GM12878 (cell line): ENCODE data around the gene TRIM26. TPM values are rescaled to one million over a fixed set of nuclear protein-coding genes. Genes with fewer than 3 reads are reported as not detected.
A peak's percentile ranks its signal among the peaks of the same experiment; 100 is the strongest.

Experiments used
- ATAC-seq: fragments of 200-7000 bp; cut with Tn5 transposase; 3 replicates; pipeline ENCODE4 v1.9.1; 2020; ENCODE audit warnings: mild to moderate bottlenecking, moderate library complexity
- BruUV-seq: library from RNA; stranded (reverse); fragments of 400-500 nt; replicated peaks from 2 replicates; lab custom pipeline; 2021; lab: Mats Ljungman, UMichigan
- CTCF ChIA-PET: fragments of 300-600 bp; sonication (Branson Sonifier 250); formaldehyde crosslinking; extraction: SDS; loops from one replicate; lab custom pipeline; 2021; ENCODE audit warnings: inconsistent platforms; lab: Yijun Ruan, JAX
- POLR2A ChIA-PET: fragments of 350-600 bp; formaldehyde crosslinking; extraction: SDS; loops from one replicate; lab custom pipeline; 2021; ENCODE audit warnings: inconsistent platforms; lab: Charles Lee
- RAD21 ChIA-PET: fragments of 300-600 bp; sonication (Branson Sonifier 250); formaldehyde crosslinking; loops from one replicate; lab custom pipeline; 2023; ENCODE audit warnings: antibody characterized with exemption; ENCODE audit not compliant: unreplicated experiment; lab: Charles Lee
- SMC1A ChIA-PET: fragments of 300-600 bp; sonication (Branson Sonifier 250); formaldehyde crosslinking; loops from one replicate; lab custom pipeline; 2023; ENCODE audit not compliant: unreplicated experiment, uncharacterized antibody; lab: Charles Lee
- DNase-seq: peaks from one replicate; pipeline ENCODE4 v3.0.0-alpha.2; 2011; ENCODE audit warnings: low read depth, low spot score
- FAIRE-seq: peaks from 3 replicates; lab custom pipeline; 2011; peaks lifted over from hg19 to GRCh38; lab: Jason Lieb, UNC
- H2AFZ ChIP-seq: 2 replicates; pipeline ENCODE4 v1.6.0; 2011; ENCODE audit warnings: low read depth, low read length, control low read depth; ENCODE audit not compliant: control insufficient read depth
- H3K27ac ChIP-seq: 2 replicates; pipeline ENCODE4 v1.5.1; 2011; ENCODE audit warnings: control low read depth; ENCODE audit not compliant: control insufficient read depth, insufficient read depth
- H3K27me3 ChIP-seq, 2 experiments: replicated peaks in 1 of 2; 2 replicates each; pipeline versions ENCODE4 v1.6.0 to v1.6.1; 2011; ENCODE audit warnings: low read length in 1 of 2; ENCODE audit not compliant: control insufficient read depth in 2 of 2, insufficient read depth in 2 of 2
- H3K36me3 ChIP-seq, 2 experiments: 2 replicates each; pipeline ENCODE4 v1.5.1; 2011; ENCODE audit warnings: low read length in 1 of 2; ENCODE audit not compliant: control insufficient read depth in 2 of 2, insufficient read depth in 2 of 2
- H3K4me1 ChIP-seq: 2 replicates; pipeline ENCODE4 v1.6.1; 2011; ENCODE audit warnings: mild to moderate bottlenecking, low read length, moderate library complexity, mixed read lengths; ENCODE audit not compliant: control insufficient read depth, insufficient read depth
- H3K4me2 ChIP-seq: 2 replicates; pipeline ENCODE4 v1.6.0; 2011; ENCODE audit warnings: control low read depth; ENCODE audit not compliant: control insufficient read depth, insufficient read depth
- H3K4me3 ChIP-seq: fragments of 200-600 bp; sonication (generic); 2 replicates; pipeline ENCODE4 v1.5.1; 2016
- H3K79me2 ChIP-seq: 2 replicates; pipeline ENCODE4 v1.6.0; 2011; ENCODE audit warnings: low read length; ENCODE audit not compliant: control insufficient read depth, insufficient read depth
- H3K9ac ChIP-seq: 2 replicates; pipeline ENCODE4 v1.8.0; 2011; ENCODE audit warnings: low read length, control low read depth, mixed read lengths; ENCODE audit not compliant: control insufficient read depth, insufficient read depth
- H3K9me3 ChIP-seq: replicated peaks from 3 replicates; pipeline ENCODE4 v1.5.1; 2011; ENCODE audit warnings: mild to moderate bottlenecking, low read length; ENCODE audit not compliant: control insufficient read depth, insufficient read depth
- H4K20me1 ChIP-seq: 2 replicates; pipeline ENCODE4 v1.6.0; 2011; ENCODE audit not compliant: control insufficient read depth, insufficient read depth
- FOS ChIP-seq: IDR thresholded peaks from 3 replicates; pipeline ENCODE4 v1.6.1; 2011; ENCODE audit warnings: borderline replicate concordance; ENCODE audit not compliant: insufficient read length; ENCODE audit errors: extremely low read depth
- POLR2AphosphoS5 ChIP-seq: IDR thresholded peaks from 2 replicates; pipeline ENCODE4 v1.6.1; 2011; ENCODE audit warnings: mild to moderate bottlenecking, low read length, inconsistent platforms
- RB1 ChIP-seq: fragments of 450-650 bp; formaldehyde crosslinking; IDR thresholded peaks from 2 replicates; pipeline ENCODE4 v1.6.1; 2017; ENCODE audit warnings: mild to moderate bottlenecking, borderline replicate concordance
- ZNF24 ChIP-seq: fragments of 450-650 bp; IDR thresholded peaks from 2 replicates; pipeline ENCODE4 v1.6.1; 2017; ENCODE audit warnings: antibody characterized with exemption, mild to moderate bottlenecking
- WGBS: methylation state at CpG from one replicate; pipeline ENCODE4 v1.1.6; 2016; ENCODE audit warnings: low lambda C conversion rate; ENCODE audit not compliant: insufficient replicate concordance, insufficient coverage; ENCODE audit errors: missing lambda C conversion rate; 5-methylcytosine and 5-hydroxymethylcytosine counted together
- in situ Hi-C: fragments of 300-500 bp; cut with MboI; formaldehyde crosslinking; loops from 9 replicates; pipeline ENCODE4 v1.14.3; 2018; ENCODE audit warnings: mixed read lengths
- intact Hi-C: fragments of 100-400 bp; cut with micrococcal nuclease; formaldehyde crosslinking; loops from one replicate; pipeline ENCODE4 v1.14.2; 2022; ENCODE audit not compliant: unreplicated experiment
- polyA plus RNA-seq, 11 experiments: library from polyadenylated mRNA; depleted of rRNA in 4 of 11; unstranded in 6 of 11; stranded (reverse) in 5 of 11; fragments of >200 nt; fragmentation: Nextera tagmentation in 4 of 11; fragmentation: Illumina TruSeq in 1 of 11; extraction: Ambion mirVana in 4 of 11; extraction: Trizol in 1 of 11; gene quantifications; 1 replicate in 1 of 11; 2 replicates in 10 of 11; pipeline versions ENCODE4 v1.2.1 to v1.2.3, GENCODE V29; 2011 to 2016; ENCODE audit warnings: inconsistent platforms in 2 of 11, missing spikeins in 2 of 11, low read depth in 1 of 11
- total RNA-seq, 4 experiments: library from RNA; depleted of rRNA in 3 of 4; stranded (reverse); fragments of >200 nt in 3 of 4; fragmentation: Illumina TruSeq in 1 of 4; extraction: Trizol in 1 of 4; gene quantifications; 2 replicates each; pipeline versions ENCODE4 v1.2.1 to v1.2.3, GENCODE V29; 2013 to 2021
- TF ChIP-seq, protein P1 (sequence below): fragments of 150-350 bp; IDR thresholded peaks from 2 replicates; pipeline ENCODE4 v1.6.1; 2014; ENCODE audit warnings: mild to moderate bottlenecking, low read depth, low read length
- TF ChIP-seq, protein P2 (sequence below): fragments of 450-650 bp; formaldehyde crosslinking; IDR thresholded peaks from 2 replicates; pipeline ENCODE4 v1.4.0; 2020; ENCODE audit warnings: mild to moderate bottlenecking, moderate library complexity

The TRIM26 gene
- total and polyA plus RNA-seq, 10 of the 15 experiments (the other 5 are each of a cell fraction or from before 2014, with no cell fraction given) = 13.1 to 79.6 (median 63.6) TPM

DNA sequence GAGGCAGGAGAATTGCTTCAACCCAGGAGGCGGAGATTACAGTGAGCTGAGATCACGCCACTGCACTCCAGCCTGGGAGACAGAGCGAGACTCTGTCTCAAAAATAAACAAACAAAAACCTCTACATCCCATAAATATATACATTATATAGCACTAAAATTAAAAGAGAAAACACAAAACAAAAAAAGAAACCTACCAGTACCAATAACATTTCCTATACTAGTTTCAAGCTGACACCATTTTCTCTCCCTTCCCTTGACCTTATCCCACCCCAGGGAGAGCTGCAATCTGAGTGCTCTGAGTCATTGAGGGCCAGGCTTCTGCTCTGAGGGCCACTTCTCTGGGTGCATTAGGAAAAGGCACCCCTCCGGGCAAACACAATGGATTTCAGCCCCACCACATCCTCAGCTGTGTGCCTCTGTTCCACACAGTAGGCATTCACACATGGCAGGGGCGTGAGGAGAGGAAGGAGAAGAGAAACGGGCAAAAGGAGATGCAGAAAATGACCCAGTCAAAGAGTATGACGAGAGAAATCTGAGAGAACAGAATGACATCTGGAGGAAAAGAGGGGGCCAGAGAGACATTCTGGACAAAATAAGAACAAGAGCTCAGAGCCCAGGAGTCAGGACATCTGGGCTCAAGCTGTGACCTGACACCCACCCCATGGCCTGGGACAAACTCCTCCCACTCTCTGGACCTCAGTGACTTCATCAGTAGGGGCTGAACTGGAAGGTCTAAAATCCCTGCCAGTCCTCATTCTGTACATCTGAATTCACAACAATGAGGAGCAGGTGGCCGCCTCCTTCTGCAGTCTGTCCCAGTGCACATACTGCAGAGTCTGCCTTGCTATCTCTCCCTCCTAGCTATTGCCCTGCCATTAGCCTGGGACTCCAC lies 18.2 kb downstream of the TRIM26 start:
- FAIRE-seq (no peak), ATAC-seq (no peak; the same call in 1 of the 3 replicates), DNase-seq (no peak)
- no peak overlapping the region for H3K4me3 ChIP-seq
- SMC1A ChIA-PET = no interaction called here
- in situ Hi-C loops = no loop called here
- POLR2A ChIA-PET = interaction anchor here (0.9 kb wide), 1 partner anchor 18 kb away, joined by 5 read pairs; the partner anchor contains the start of gene TRIM26
- H4K20me1 ChIP-seq = peaks cover 9% of the 10 kb centered on the region; the same call in 1 of the 2 replicates
- H3K27ac ChIP-seq = no peak overlapping the region
- RAD21 ChIA-PET = no interaction called here
- peak; percentile 47; the same call in 1 of the 2 replicates for TF ChIP-seq POLR2AphosphoS5
- TF ChIP-seq, protein P1, sequence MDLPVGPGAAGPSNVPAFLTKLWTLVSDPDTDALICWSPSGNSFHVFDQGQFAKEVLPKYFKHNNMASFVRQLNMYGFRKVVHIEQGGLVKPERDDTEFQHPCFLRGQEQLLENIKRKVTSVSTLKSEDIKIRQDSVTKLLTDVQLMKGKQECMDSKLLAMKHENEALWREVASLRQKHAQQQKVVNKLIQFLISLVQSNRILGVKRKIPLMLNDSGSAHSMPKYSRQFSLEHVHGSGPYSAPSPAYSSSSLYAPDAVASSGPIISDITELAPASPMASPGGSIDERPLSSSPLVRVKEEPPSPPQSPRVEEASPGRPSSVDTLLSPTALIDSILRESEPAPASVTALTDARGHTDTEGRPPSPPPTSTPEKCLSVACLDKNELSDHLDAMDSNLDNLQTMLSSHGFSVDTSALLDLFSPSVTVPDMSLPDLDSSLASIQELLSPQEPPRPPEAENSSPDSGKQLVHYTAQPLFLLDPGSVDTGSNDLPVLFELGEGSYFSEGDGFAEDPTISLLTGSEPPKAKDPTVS = no peak
- CTCF ChIA-PET = interaction anchor here (1.2 kb wide), 1 partner anchor 71 kb away, joined by 4 read pairs; no protein-coding TSS in a partner anchor
- H2AFZ ChIP-seq = no peak overlapping the region
- no peaks in the 10 kb centered on the region for H3K27me3 ChIP-seq
- no peak overlapping the region for H3K4me2 ChIP-seq
- no peak overlapping the region for H3K9ac ChIP-seq
- H3K79me2 ChIP-seq = peaks cover under 1% of the 10 kb centered on the region
- H3K9me3 ChIP-seq = no peaks in the 10 kb centered on the region
- no TSS peak for BruUV-seq
- WGBS = 97% methylated on average over 8 of the region's 8 CpGs
- H3K36me3 ChIP-seq = peaks cover 35 to 47% of the 10 kb centered on the region in 2 experiments
- H3K4me1 ChIP-seq = no peaks in the 10 kb centered on the region
- intact Hi-C loops = no loop called here

DNA sequence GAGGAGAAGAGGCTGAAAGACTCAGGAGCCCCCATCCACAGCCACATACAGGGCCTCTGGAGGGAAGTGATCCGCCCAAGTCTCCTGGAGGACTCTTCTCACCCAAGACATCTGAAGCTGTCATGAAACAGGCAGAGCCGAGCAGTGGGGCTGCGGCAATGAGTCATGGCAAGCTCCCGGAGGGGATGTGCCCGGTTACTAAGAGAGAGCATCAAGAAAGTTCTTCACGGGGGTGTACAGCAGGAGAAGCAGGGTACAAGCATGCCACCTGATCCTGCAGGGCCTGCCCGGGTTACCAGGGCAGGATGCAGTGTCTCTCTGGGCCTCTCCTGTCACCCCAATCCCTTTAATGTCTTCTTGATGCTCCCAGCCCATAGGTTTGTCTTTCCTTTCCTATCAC lies 21.1 kb downstream of the TRIM26 start:
- ChIA-PET SMC1A (no interaction called here), CTCF (interaction anchor here (1.4 kb wide), 1 partner anchor 14 kb away, joined by 4 read pairs; no protein-coding TSS in a partner anchor), POLR2A (no interaction called here), RAD21 (no interaction called here)
- Histone ChIP-seq H3K9me3 (no peaks in the 10 kb centered on the region), H4K20me1 (no peaks in the 10 kb centered on the region; the same call in 1 of the 2 replicates), H3K27me3 (no peaks in the 10 kb centered on the region), H3K9ac (no peak overlapping the region), H3K36me3 (peaks cover 24 to 39% of the 10 kb centered on the region in 2 experiments), H3K4me2 (no peak overlapping the region), H3K79me2 (no peaks in the 10 kb centered on the region), H3K4me1 (no peaks in the 10 kb centered on the region), H3K27ac (no peak overlapping the region), H2AFZ (no peak overlapping the region), H3K4me3 (no peak overlapping the region)
- 78% methylated on average over 3 of the region's 7 CpGs for WGBS
- BruUV-seq = no TSS peak
- in situ Hi-C loops = no loop called here
- TF ChIP-seq POLR2AphosphoS5 (0 out of 2 replicates have a peak, but pooled peaks have one; percentile 30), RB1 (no peak), FOS (no peak), ZNF24 (no peak)
- TF ChIP-seq, protein P2, sequence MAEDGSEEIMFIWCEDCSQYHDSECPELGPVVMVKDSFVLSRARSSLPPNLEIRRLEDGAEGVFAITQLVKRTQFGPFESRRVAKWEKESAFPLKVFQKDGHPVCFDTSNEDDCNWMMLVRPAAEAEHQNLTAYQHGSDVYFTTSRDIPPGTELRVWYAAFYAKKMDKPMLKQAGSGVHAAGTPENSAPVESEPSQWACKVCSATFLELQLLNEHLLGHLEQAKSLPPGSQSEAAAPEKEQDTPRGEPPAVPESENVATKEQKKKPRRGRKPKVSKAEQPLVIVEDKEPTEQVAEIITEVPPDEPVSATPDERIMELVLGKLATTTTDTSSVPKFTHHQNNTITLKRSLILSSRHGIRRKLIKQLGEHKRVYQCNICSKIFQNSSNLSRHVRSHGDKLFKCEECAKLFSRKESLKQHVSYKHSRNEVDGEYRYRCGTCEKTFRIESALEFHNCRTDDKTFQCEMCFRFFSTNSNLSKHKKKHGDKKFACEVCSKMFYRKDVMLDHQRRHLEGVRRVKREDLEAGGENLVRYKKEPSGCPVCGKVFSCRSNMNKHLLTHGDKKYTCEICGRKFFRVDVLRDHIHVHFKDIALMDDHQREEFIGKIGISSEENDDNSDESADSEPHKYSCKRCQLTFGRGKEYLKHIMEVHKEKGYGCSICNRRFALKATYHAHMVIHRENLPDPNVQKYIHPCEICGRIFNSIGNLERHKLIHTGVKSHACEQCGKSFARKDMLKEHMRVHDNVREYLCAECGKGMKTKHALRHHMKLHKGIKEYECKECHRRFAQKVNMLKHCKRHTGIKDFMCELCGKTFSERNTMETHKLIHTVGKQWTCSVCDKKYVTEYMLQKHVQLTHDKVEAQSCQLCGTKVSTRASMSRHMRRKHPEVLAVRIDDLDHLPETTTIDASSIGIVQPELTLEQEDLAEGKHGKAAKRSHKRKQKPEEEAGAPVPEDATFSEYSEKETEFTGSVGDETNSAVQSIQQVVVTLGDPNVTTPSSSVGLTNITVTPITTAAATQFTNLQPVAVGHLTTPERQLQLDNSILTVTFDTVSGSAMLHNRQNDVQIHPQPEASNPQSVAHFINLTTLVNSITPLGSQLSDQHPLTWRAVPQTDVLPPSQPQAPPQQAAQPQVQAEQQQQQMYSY = no peak
- DNase-seq (no peak), ATAC-seq (no peak), FAIRE-seq (no peak)
- intact Hi-C loops = no loop called here
